ENCODE measurements around the gene MRPL23. TPM values are rescaled to one million over a fixed set of nuclear protein-coding genes. Genes with fewer than 3 reads are reported as not detected.

MRPL23 gene
- total RNA-seq, 1 donor from 2014 or later: 93.6 TPM

DNA sequence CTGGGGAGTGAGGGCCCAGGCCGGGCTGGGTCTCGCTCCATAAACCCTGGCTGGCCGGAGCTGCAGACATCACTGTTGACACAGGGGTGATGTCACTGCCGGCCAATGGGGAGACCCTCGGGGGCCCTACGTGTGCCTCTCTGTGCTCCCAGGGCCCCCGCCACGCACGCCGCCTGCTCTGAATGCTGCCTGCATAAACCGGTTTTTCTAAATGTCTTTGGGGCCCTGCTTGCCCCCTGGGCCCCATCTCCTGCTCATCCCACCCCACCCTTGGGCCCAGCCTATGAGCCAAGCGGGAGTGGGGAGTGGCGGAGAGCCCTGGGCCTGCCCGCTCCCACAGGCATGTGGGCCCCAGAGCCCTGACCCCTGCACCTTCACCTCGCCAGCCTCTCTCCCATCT is 42.8 kb downstream of the MRPL23 start:
- no peaks in the 10 kb centered on the region for H3K4me1 ChIP-seq

DNA sequence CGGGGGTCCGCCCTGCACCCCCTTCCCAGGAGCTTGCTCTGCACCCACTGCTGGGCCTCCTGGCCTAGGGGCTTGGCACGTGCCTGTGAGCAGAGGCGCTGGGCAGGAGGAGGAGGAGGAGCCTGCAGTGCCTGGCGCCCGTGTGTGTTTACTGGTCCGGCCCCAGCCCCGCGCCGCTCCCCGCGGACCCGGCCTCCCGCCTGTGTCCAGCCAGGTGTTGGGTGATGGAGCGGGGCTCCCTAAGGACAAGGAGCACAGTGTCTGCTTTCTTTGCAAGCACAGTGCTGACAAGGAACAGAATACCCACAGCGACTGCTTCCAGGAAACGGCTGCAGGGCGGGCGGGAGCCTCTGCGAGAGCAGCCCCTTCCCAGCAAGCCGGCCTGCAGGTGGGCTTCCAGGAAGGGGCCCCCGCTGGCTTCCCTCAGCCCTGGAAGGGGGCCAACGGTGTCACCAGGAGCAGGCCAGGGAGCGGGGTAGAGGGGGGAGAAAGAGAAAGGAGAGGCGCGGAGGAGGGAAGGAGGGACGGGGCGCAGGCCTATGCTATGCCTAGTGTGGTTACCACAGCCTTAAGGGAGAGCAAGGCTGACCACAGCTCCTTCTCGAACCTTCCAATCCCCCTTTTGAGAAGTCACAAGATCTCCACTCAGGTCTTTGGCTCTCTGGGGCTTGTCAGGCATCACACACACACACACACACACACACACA is 43.9 kb downstream of the MRPL23 start:
- H3K27me3 ChIP-seq (ENCODE audit: low read depth): no peaks in the 10 kb centered on the region
- no peak overlapping the region for H3K27ac ChIP-seq (replicated peaks)
- intact Hi-C loops (cut with micrococcal nuclease): no loop called here
- H3K4me1 ChIP-seq: no peaks in the 10 kb centered on the region
- no peak overlapping the region for H3K4me3 ChIP-seq
- TF ChIP-seq CTCF (IDR thresholded peaks at IDR 0.05; ENCODE audit: borderline replicate concordance): no peak
- DNase-seq: no peak
- H3K9me3 ChIP-seq (replicated peaks): no peaks in the 10 kb centered on the region
- no peaks in the 10 kb centered on the region for H3K36me3 ChIP-seq

More for the DNA sequence above, 42.8 kb downstream of the MRPL23 start:
- Histone ChIP-seq H3K9me3 (replicated peaks) (no peaks in the 10 kb centered on the region), H3K36me3 (no peaks in the 10 kb centered on the region), H3K27ac (replicated peaks) (no peak overlapping the region), H3K4me3 (no peak overlapping the region), H3K27me3 (ENCODE audit: low read depth) (no peaks in the 10 kb centered on the region)
- intact Hi-C loops (cut with micrococcal nuclease): no loop called here
- no peak for TF ChIP-seq CTCF (IDR thresholded peaks at IDR 0.05; ENCODE audit: borderline replicate concordance)
- no peak for DNase-seq

DNA sequence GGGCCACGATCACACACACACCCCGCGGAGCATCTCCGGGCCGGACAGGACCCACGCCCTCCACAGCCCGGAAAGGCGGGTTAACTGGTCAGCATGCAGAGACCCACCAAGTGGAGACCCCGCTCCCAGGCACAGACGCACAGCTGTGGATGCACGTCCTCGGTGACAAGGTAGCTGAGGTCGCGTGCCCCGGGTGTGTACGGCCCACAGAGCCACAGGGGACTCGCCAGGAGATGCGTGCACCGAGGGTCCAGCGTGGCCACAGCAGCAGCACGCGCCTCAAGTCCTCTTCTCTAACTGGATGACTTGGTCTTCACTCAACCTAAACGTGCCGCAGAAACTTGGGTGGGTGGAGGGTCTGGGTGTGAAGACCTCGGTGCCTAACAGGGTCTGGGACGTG is 45.0 kb downstream of the MRPL23 start:
- H3K4me1 ChIP-seq: no peaks in the 10 kb centered on the region
- intact Hi-C loops (cut with micrococcal nuclease): no loop called here
- no peak for DNase-seq
- no peak overlapping the region for H3K4me3 ChIP-seq
- no peak overlapping the region for H3K27ac ChIP-seq (replicated peaks)
- no peaks in the 10 kb centered on the region for H3K36me3 ChIP-seq
- no peaks in the 10 kb centered on the region for H3K9me3 ChIP-seq (replicated peaks)
- no peak for TF ChIP-seq CTCF (IDR thresholded peaks at IDR 0.05; ENCODE audit: borderline replicate concordance)
- no peaks in the 10 kb centered on the region for H3K27me3 ChIP-seq (ENCODE audit: low read depth)

DNA sequence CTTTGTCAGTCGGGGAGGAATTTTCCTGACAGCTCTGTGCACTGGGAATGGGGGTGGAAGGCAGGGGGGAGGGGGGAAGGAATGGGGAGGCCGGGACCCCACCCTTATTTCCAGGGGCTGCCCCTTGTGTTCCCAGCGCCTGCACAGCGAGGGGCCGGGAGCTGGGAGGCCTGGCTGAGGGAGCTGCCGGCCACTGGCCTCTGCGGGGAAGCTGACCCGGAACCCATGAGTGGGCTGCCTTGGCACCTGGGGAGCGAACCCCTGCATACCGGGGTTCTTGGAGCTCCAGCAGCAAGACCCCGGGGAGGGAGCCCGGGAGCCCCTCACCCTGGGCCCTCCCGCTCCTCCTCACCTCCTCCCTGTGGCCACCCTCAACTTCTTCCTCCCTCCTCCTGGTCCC is 47.0 kb downstream of the MRPL23 start:
- no peaks in the 10 kb centered on the region for H3K27me3 ChIP-seq (ENCODE audit: low read depth)
- TF ChIP-seq CTCF (IDR thresholded peaks at IDR 0.05; ENCODE audit: borderline replicate concordance): no peak
- H3K4me1 ChIP-seq: no peaks in the 10 kb centered on the region
- H3K36me3 ChIP-seq: no peaks in the 10 kb centered on the region
- no peak overlapping the region for H3K4me3 ChIP-seq
- no peak overlapping the region for H3K27ac ChIP-seq (replicated peaks)
- DNase-seq: no peak
- H3K9me3 ChIP-seq (replicated peaks): no peaks in the 10 kb centered on the region
- intact Hi-C loops (cut with micrococcal nuclease): no loop called here

- Histone ChIP-seq H3K9me3 (replicated peaks) (no peaks in the 10 kb centered on the region), H3K4me1 (no peaks in the 10 kb centered on the region), H3K27me3 (ENCODE audit: low read depth) (no peaks in the 10 kb centered on the region), H3K36me3 (no peaks in the 10 kb centered on the region), H3K27ac (replicated peaks) (no peak within 1 kb of the TSS), H3K4me3 (no peak within 1 kb of the TSS)
- intact Hi-C loops (cut with micrococcal nuclease): no loop called here
- no peak for TF ChIP-seq CTCF (IDR thresholded peaks at IDR 0.05; ENCODE audit: borderline replicate concordance)
- no peak for DNase-seq
These were observed 50.6 kb downstream of the MRPL23 start, which contains the start of gene H19 for GRCh38 chr11:1997755-1998154. Gene H19 (minus strand): TSS chr11:1997842.

Data from left ventricle myocardium inferior (tissue), 1 donor.